ENCODE results near the gene PLCL2.

- TF ChIP-seq CTCF (conservative IDR thresholded peaks at IDR 0.05; ENCODE audit: low read depth, low read length) (no peak), EZH2 (IDR thresholded peaks at IDR 0.05; ENCODE audit: borderline replicate concordance, low read depth, low read length, poor library complexity, severe bottlenecking) (no peak)
Measured at GRCh38 chr3:16929311-16929710, 44.6 kb downstream of the PLCL2 start.
